MM.1S (cell line): ENCODE results near the gene PTTG1.

Source experiments
- CTCF ChIP-seq: fragments of 300-600 bp; sonication (generic); IDR thresholded peaks from 2 replicates; pipeline ENCODE4 v1.5.1; 2016; ENCODE audit warnings: antibody characterized with exemption, low read length, mixed read lengths
- EZH2phosphoT487 ChIP-seq: fragments of 300-600 bp; sonication (generic); IDR thresholded peaks from 2 replicates; pipeline ENCODE4 v1.6.1; 2018; ENCODE audit warnings: antibody characterized with exemption, low read length

- TF ChIP-seq CTCF (no peak), EZH2phosphoT487 (no peak)
These were observed 13.9 kb downstream of the PTTG1 start for GRCh38 chr5:160435532-160435931.
